Measurements from ENCODE around the gene PSMB3. TPM values are rescaled to one million over a fixed set of nuclear protein-coding genes. Genes with fewer than 3 reads are reported as not detected.
A peak's percentile ranks its signal among the peaks of the same experiment; 100 is the strongest.

Gene PSMB3
- total and polyA plus RNA-seq, 9 of the 15 experiments (the other 6 are each of a cell fraction or from before 2014, with no cell fraction given), result 460 to 2,775 (median 574) TPM

DNA sequence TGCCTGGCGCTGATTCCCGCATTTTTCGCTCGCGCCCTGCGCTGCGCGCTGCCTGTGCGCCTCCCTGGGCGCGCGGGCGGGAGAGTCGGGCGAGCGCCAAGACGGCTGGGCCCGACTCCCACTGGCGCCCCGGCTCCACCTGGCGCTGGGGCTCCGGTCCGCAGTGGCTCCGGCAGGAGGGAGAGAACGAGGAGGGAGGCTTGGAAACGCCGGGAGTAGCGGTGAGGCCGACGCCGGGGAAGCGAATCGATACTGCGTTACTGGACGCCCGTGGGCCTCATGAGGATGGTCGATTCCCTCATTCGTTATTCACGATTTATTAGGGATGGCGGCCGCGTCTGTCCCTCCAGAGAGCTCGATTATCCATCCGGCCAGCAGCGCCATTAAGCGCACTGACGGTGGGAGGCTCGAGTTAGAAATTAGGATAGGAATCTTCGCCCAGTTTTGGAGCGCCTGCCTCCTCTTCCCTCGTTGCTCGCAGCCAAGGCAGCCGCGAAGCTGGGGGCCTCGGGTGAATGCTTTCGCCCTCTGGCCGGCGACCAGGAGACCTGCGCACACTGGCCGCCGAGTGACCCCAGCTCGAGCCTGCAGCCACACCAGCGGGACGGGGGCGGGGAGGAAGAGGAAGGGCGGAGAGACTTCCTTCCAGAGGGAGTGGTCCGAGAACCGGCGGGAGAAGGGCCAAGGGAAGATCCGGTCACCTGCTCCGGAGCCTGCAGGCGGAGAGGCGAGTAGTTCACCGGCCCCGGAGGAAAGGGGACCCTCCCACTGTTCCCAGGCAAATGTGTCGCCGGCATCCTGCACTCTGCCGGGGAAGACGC, 3.1 kb upstream of the PSMB3 start (continued):
- TF ChIP-seq, protein P1, sequence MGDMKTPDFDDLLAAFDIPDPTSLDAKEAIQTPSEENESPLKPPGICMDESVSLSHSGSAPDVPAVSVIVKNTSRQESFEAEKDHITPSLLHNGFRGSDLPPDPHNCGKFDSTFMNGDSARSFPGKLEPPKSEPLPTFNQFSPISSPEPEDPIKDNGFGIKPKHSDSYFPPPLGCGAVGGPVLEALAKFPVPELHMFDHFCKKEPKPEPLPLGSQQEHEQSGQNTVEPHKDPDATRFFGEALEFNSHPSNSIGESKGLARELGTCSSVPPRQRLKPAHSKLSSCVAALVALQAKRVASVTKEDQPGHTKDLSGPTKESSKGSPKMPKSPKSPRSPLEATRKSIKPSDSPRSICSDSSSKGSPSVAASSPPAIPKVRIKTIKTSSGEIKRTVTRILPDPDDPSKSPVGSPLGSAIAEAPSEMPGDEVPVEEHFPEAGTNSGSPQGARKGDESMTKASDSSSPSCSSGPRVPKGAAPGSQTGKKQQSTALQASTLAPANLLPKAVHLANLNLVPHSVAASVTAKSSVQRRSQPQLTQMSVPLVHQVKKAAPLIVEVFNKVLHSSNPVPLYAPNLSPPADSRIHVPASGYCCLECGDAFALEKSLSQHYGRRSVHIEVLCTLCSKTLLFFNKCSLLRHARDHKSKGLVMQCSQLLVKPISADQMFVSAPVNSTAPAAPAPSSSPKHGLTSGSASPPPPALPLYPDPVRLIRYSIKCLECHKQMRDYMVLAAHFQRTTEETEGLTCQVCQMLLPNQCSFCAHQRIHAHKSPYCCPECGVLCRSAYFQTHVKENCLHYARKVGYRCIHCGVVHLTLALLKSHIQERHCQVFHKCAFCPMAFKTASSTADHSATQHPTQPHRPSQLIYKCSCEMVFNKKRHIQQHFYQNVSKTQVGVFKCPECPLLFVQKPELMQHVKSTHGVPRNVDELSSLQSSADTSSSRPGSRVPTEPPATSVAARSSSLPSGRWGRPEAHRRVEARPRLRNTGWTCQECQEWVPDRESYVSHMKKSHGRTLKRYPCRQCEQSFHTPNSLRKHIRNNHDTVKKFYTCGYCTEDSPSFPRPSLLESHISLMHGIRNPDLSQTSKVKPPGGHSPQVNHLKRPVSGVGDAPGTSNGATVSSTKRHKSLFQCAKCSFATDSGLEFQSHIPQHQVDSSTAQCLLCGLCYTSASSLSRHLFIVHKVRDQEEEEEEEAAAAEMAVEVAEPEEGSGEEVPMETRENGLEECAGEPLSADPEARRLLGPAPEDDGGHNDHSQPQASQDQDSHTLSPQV (IDR thresholded peaks at IDR 0.05), result peak; percentile 73; the same call in 1 of the 2 replicates
- TF ChIP-seq ZNF717 (CRISPR knock-in tag; IDR thresholded peaks at IDR 0.05) (no peak), ZNF699 (CRISPR knock-in tag; IDR thresholded peaks at IDR 0.05; ENCODE audit: insufficient replicate concordance) (no peak), CBX5 (IDR thresholded peaks at IDR 0.05; ENCODE audit: borderline replicate concordance, low read depth) (no peak), KHSRP (IDR thresholded peaks at IDR 0.05) (no peak), THRAP3 (IDR thresholded peaks at IDR 0.05; ENCODE audit: borderline replicate concordance) (no peak), MTA2 (IDR thresholded peaks at IDR 0.05; ENCODE audit: low read depth) (no peak), ZNF324 (CRISPR knock-in tag; IDR thresholded peaks at IDR 0.05) (no peak), ZC3H4 (CRISPR knock-in tag; IDR thresholded peaks at IDR 0.05; ENCODE audit: borderline replicate concordance) (no peak), ZNF644 (tag; IDR thresholded peaks at IDR 0.05; ENCODE audit: low read depth) (no peak), RBBP5 (IDR thresholded peaks at IDR 0.05; ENCODE audit: borderline replicate concordance, insufficient read depth, low read length, poor library complexity, severe bottlenecking) (peak; percentile 3), MAFK (IDR thresholded peaks at IDR 0.05; ENCODE audit: low read length) (no peak), ZFP36 (IDR thresholded peaks at IDR 0.05; ENCODE audit: low read depth, low read length, partially characterized antibody) (no peak), ZFPM2 (CRISPR knock-in tag; IDR thresholded peaks at IDR 0.05) (no peak), TEAD1 (CRISPR knock-in tag; IDR thresholded peaks at IDR 0.05) (no peak), PHB2 (IDR thresholded peaks at IDR 0.05; ENCODE audit: low read depth) (no peak), HDAC6 (IDR thresholded peaks at IDR 0.05; ENCODE audit: low read depth, low read length) (0 out of 2 replicates have a peak, but pooled peaks have one; percentile 35), RBM15 (IDR thresholded peaks at IDR 0.05; ENCODE audit: insufficient read depth, low read length) (no peak), CTCF (IDR thresholded peaks at IDR 0.05 in 2 of 3, conservative IDR thresholded peaks at IDR 0.05 in 1 of 3; ENCODE audit: insufficient read depth in 2 of 3, low read depth in 1 of 3, low read length in 3 of 3) (peak in 1 of 3 experiments; percentile 14; a peak in 1 of 6 replicates), CXXC5 (CRISPR knock-in tag; IDR thresholded peaks at IDR 0.05) (peak; percentile 32; the same call in 1 of the 2 replicates), LCOR (CRISPR knock-in tag; IDR thresholded peaks at IDR 0.05) (peak; percentile 64; the same call in 1 of the 2 replicates), HDGF (IDR thresholded peaks at IDR 0.05) (no peak), ZEB2 (IDR thresholded peaks at IDR 0.05) (no peak)

Measured in K562 (cell line).